ENCODE data around the gene GFRA3. TPM values are rescaled to one million over a fixed set of nuclear protein-coding genes. Genes with fewer than 3 reads are reported as not detected.
A peak's percentile ranks its signal among the peaks of the same experiment; 100 is the strongest.
"Not testable (repeated sequence)": the region's sequence is repeated elsewhere in the genome, so short reads cannot be mapped to it uniquely, and the experiment has no call there.

Gene GFRA3, protein sequence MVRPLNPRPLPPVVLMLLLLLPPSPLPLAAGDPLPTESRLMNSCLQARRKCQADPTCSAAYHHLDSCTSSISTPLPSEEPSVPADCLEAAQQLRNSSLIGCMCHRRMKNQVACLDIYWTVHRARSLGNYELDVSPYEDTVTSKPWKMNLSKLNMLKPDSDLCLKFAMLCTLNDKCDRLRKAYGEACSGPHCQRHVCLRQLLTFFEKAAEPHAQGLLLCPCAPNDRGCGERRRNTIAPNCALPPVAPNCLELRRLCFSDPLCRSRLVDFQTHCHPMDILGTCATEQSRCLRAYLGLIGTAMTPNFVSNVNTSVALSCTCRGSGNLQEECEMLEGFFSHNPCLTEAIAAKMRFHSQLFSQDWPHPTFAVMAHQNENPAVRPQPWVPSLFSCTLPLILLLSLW
- not detected in 2 replicates for total RNA-seq (ENCODE audit: low replicate concordance)

DNA sequence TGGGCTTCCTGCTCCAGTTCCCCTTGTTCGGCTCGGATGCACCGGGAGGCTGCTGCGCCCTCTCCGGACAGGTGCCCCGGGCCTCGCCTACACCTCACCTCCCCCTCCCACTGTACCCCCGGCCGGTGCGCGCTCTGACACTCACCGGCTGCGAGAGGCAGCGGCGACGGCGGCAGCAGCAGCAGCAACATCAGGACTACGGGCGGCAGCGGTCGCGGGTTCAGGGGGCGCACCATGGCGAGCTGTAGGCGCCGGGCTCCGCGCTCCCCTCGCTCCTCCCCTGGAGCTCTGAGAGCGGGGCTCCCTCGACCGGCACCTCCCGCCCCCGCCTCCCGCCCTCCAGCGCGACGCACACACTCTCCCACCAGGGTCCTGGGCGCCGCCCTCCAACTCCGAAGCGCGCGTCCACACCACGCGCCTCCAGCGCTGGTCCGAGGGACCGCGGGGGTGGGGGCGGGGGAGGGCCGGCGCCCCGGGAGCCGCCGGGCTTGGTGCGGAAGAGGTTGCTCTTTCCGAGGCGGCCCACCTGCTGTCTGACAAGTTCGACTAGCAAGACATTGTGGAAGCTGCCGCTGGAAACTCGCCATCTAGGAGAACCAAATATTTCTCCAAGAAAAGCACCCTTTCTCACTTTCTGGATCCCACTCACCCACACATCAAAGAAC lies at the start of gene GFRA3:
TSS of gene GFRA3 (minus strand) at position 433 of the 665 bp plus-strand sequence. CDS start at position 236, 197 bp downstream.
- Histone ChIP-seq H4K20me1 (ENCODE audit: low read depth) (no peaks in the 10 kb centered on the region), H3F3A (ENCODE audit: low read depth) (peaks cover 11% of the 10 kb centered on the region), H2AFZ (replicated peaks) (peak within 1 kb of the TSS; percentile 80), H3K27me3 (peaks cover 48% of the 10 kb centered on the region), H3K9ac (no peak within 1 kb of the TSS), H3K4me2 (peak within 1 kb of the TSS; percentile 83), H3K27ac (no peak within 1 kb of the TSS), H3K9me3 (ENCODE audit: low read depth) (no peaks in the 10 kb centered on the region), H3K79me2 (ENCODE audit: low read depth) (no peaks in the 10 kb centered on the region), H3K4me3 (peak within 1 kb of the TSS; percentile 58), H3K36me3 (no peaks in the 10 kb centered on the region), H3K4me1 (peaks cover 3% of the 10 kb centered on the region)
- peak; percentile 66 for DNase-seq (ENCODE audit: low spot score)
- Mint-ChIP-seq H3K27ac (no peak within 1 kb of the TSS), H3K27me3 (ENCODE audit: insufficient read depth, low read depth) (peaks cover 24% of the 10 kb centered on the region), H3K36me3 (no peaks in the 10 kb centered on the region), H3K4me3 (peak within 1 kb of the TSS; percentile 79), H3K4me1 (peaks cover 19% of the 10 kb centered on the region), H3K9me3 (no peaks in the 10 kb centered on the region)
- TF ChIP-seq, protein P1, sequence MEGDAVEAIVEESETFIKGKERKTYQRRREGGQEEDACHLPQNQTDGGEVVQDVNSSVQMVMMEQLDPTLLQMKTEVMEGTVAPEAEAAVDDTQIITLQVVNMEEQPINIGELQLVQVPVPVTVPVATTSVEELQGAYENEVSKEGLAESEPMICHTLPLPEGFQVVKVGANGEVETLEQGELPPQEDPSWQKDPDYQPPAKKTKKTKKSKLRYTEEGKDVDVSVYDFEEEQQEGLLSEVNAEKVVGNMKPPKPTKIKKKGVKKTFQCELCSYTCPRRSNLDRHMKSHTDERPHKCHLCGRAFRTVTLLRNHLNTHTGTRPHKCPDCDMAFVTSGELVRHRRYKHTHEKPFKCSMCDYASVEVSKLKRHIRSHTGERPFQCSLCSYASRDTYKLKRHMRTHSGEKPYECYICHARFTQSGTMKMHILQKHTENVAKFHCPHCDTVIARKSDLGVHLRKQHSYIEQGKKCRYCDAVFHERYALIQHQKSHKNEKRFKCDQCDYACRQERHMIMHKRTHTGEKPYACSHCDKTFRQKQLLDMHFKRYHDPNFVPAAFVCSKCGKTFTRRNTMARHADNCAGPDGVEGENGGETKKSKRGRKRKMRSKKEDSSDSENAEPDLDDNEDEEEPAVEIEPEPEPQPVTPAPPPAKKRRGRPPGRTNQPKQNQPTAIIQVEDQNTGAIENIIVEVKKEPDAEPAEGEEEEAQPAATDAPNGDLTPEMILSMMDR (IDR thresholded peaks at IDR 0.05) = peak; percentile 6
- TF ChIP-seq EZH2phosphoT487 (IDR thresholded peaks at IDR 0.05) = peak; percentile 65
- peak; percentile 69 for TF ChIP-seq EZH2 (IDR thresholded peaks at IDR 0.05)

DNA sequence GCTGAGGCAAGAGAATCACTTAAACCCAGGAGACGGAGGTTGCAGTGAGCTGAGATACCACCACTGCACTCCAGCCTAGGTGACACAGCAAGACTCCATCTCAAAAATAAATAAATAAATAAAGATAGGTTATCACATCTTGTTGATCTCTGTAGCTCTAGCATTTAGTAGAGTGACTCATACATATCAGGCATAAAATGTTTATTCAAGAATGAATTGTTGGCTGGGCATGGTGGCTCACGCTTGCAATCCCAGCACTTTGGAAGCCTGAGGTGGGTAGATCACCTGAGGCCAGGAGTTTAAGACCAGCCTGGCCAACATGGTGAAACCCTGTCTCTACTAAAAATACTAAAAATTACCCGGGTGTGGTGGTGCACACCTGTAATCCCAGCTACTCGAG lies 43.8 kb upstream of the GFRA3 start:
- H3K27me3 ChIP-seq; H3K79me2 ChIP-seq (ENCODE audit: low read depth); H3K4me1 ChIP-seq; H3K4me1 Mint-ChIP-seq; H3K9me3 Mint-ChIP-seq; H2AFZ ChIP-seq (replicated peaks); DNase-seq (ENCODE audit: low spot score); H3F3A ChIP-seq (ENCODE audit: low read depth); H3K4me3 ChIP-seq; H4K20me1 ChIP-seq (ENCODE audit: low read depth); H3K9me3 ChIP-seq (ENCODE audit: low read depth); H3K27me3 Mint-ChIP-seq (ENCODE audit: insufficient read depth, low read depth); H3K9ac ChIP-seq; H3K27ac Mint-ChIP-seq; H3K4me3 Mint-ChIP-seq; H3K36me3 ChIP-seq; H3K36me3 Mint-ChIP-seq; H3K4me2 ChIP-seq; H3K27ac ChIP-seq: not testable (repeated sequence)

DNA sequence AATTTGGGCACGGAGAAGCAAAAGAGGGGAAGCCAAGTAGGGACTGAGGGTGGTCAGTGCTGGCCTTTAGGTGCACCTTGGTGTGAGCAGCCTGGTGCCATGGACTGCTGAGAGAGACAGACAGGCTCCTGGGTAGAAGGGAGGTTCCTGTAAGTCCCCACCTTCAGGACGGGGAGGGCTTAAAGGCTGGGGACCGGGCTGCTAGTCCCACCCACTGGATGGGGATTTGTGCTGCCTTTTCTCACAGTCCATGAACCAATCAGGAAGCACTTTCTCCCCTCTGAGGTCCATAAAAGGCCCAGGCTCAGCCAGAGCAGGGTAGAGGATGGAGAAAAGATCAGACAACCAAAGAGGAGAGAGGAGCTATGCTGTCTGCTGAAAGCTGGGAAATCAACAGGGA lies 41.9 kb upstream of the GFRA3 start:
- Histone ChIP-seq H3K4me1 (no peaks in the 10 kb centered on the region), H3K36me3 (peaks cover 15% of the 10 kb centered on the region), H3K27ac (no peak overlapping the region), H4K20me1 (ENCODE audit: low read depth) (no peaks in the 10 kb centered on the region), H3F3A (ENCODE audit: low read depth) (no peaks in the 10 kb centered on the region), H3K4me3 (no peak overlapping the region), H3K9ac (no peak overlapping the region), H3K79me2 (ENCODE audit: low read depth) (no peaks in the 10 kb centered on the region), H3K9me3 (ENCODE audit: low read depth) (no peaks in the 10 kb centered on the region), H3K4me2 (no peak overlapping the region), H2AFZ (replicated peaks) (no peak overlapping the region), H3K27me3 (no peaks in the 10 kb centered on the region)
- H3K27me3 Mint-ChIP-seq (ENCODE audit: insufficient read depth, low read depth) = no peaks in the 10 kb centered on the region
- no peaks in the 10 kb centered on the region for H3K9me3 Mint-ChIP-seq
- TF ChIP-seq, protein P1 (IDR thresholded peaks at IDR 0.05) = no peak
- TF ChIP-seq EZH2phosphoT487 (IDR thresholded peaks at IDR 0.05) (no peak), EZH2 (IDR thresholded peaks at IDR 0.05) (no peak)
- no peaks in the 10 kb centered on the region for H3K4me1 Mint-ChIP-seq
- H3K4me3 Mint-ChIP-seq = no peak overlapping the region
- peak; percentile 54 for DNase-seq (ENCODE audit: low spot score)
- H3K27ac Mint-ChIP-seq = no peak overlapping the region
- H3K36me3 Mint-ChIP-seq = peaks cover 20% of the 10 kb centered on the region
